ENCODE results near the gene OXCT2.

DNA sequence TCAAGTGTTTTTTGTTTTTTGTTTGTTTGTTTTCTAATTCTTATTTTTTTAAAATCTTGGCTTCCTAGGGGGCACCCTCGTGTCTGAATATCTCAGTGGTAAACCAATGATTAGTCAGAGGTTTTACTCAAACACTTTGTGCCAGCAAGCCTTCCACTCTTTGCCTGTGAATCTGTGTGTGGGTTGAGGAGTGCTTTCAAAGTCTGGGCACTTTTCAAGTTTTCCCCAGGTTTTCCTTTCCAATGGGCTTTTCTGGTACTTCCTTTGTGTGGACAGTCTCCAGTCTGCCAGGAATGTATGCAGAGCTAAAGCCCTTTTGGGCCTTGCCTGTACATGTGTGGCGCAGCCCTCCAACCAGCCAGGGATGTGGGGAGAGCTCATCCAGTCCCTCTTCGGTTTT lies 42.1 kb downstream of the OXCT2 start:
- TF ChIP-seq CTCF (IDR thresholded peaks at IDR 0.05) (no peak), POLR2AphosphoS5 (IDR thresholded peaks at IDR 0.05) (no peak), POLR2A (IDR thresholded peaks at IDR 0.05) (no peak), EP300 (IDR thresholded peaks at IDR 0.05) (no peak)
